Prostate gland (tissue), 2 donors: Measurements from ENCODE around the gene TSC22D1. TPM values are rescaled to one million over a fixed set of nuclear protein-coding genes. Genes with fewer than 3 reads are reported as not detected.

Experiments used
- DNase-seq: peaks from one replicate; pipeline ENCODE4 v3.0.0-alpha.2; 2019; ENCODE audit warnings: low spot score
- H3K27ac ChIP-seq, 2 donors: fragments of 200-600 bp; sonication (generic); 2 replicates each; pipeline ENCODE4 v1.5.1; 2017 to 2019
- H3K27me3 ChIP-seq: fragments of 200-600 bp; sonication (generic); replicated peaks from 2 replicates; pipeline ENCODE4 v1.5.1; 2019; ENCODE audit not compliant: insufficient read depth
- H3K36me3 ChIP-seq, 2 donors: fragments of 200-600 bp; sonication (generic); 1 replicate in 1 of 2; 2 replicates in 1 of 2; pipeline versions ENCODE4 v1.5.1 to v1.8.1; 2017 to 2019
- H3K4me1 ChIP-seq: fragments of 200-600 bp; sonication (generic); replicated peaks from 2 replicates; pipeline ENCODE4 v1.5.1; 2019
- H3K4me3 ChIP-seq, 2 donors: fragments of 200-600 bp; sonication (generic); 2 replicates each; pipeline ENCODE4 v1.5.1; 2017 to 2019
- H3K9me3 ChIP-seq: fragments of 200-600 bp; sonication (generic); 2 replicates; pipeline ENCODE4 v1.5.1; 2017
- POLR2A ChIP-seq: fragments of 450-650 bp; IDR thresholded peaks from one replicate; pipeline ENCODE4 v1.6.1; 2016; ENCODE audit warnings: antibody characterized with exemption, mild to moderate bottlenecking
- POLR2AphosphoS5 ChIP-seq: sonication (generic); formaldehyde crosslinking; IDR thresholded peaks from one replicate; pipeline ENCODE4 v1.6.1; 2017; ENCODE audit warnings: antibody characterized with exemption
- WGBS: methylation state at CpG from one replicate; pipeline ENCODE4 v1.1.5; 2018; 5-methylcytosine and 5-hydroxymethylcytosine counted together
- intact Hi-C: fragments of 100-400 bp; cut with DNase I; formaldehyde crosslinking; loops from one replicate; pipeline ENCODE4 v1.14.2; 2022
- total RNA-seq, 2 donors: library from RNA; depleted of rRNA; stranded (reverse); fragments of >200 nt; gene quantifications; one replicate each; pipeline ENCODE4 v1.1.0, GENCODE V29; 2016
- TF ChIP-seq, protein P1 (sequence below), 4 experiments: fragments of 200-600 bp in 2 of 4; fragments of 450-650 bp in 2 of 4; sonication (generic) in 2 of 4; IDR thresholded peaks; 1 replicate in 3 of 4; 2 replicates in 1 of 4; pipeline ENCODE4 v1.5.1; 2016 to 2019; ENCODE audit warnings: antibody characterized with exemption in 4 of 4, mild to moderate bottlenecking in 2 of 4, moderate library complexity in 2 of 4

Gene TSC22D1
- total RNA-seq, 2 donors from 2014 or later = 185 to 237 TPM

DNA sequence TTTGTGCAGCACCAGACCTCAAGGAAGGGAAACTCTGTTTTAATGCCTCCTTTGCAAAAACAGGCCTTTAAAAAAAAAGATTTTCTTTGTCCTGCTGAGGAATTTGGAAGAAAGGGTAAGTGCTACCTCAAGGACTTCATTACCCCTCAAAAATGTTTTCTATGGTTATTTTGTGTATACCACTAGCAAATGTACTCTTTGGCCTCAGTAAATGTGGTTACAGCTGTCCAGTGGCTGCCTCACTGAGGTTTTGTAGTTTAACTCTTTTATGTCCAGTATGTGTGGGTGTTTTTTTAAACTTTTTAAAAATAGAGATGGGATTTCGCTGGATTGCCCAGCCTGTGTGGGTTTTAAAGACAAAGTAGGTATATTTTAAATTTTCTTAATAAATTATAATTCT lies 42.2 kb upstream of the TSC22D1 start:
- no peaks in the 10 kb centered on the region for H3K9me3 ChIP-seq
- no peaks in the 10 kb centered on the region for H3K4me1 ChIP-seq
- no peaks in the 10 kb centered on the region for H3K36me3 ChIP-seq
- no peak overlapping the region for H3K4me3 ChIP-seq
- no peaks in the 10 kb centered on the region for H3K27me3 ChIP-seq
- 90% methylated on average over 1 of the region's 1 CpG for WGBS
- H3K27ac ChIP-seq = no peak overlapping the region
- intact Hi-C loops = no loop called here
- no peak for TF ChIP-seq POLR2AphosphoS5
- TF ChIP-seq POLR2A = no peak
- TF ChIP-seq, protein P1, sequence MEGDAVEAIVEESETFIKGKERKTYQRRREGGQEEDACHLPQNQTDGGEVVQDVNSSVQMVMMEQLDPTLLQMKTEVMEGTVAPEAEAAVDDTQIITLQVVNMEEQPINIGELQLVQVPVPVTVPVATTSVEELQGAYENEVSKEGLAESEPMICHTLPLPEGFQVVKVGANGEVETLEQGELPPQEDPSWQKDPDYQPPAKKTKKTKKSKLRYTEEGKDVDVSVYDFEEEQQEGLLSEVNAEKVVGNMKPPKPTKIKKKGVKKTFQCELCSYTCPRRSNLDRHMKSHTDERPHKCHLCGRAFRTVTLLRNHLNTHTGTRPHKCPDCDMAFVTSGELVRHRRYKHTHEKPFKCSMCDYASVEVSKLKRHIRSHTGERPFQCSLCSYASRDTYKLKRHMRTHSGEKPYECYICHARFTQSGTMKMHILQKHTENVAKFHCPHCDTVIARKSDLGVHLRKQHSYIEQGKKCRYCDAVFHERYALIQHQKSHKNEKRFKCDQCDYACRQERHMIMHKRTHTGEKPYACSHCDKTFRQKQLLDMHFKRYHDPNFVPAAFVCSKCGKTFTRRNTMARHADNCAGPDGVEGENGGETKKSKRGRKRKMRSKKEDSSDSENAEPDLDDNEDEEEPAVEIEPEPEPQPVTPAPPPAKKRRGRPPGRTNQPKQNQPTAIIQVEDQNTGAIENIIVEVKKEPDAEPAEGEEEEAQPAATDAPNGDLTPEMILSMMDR (IDR thresholded peaks at IDR 0.05) = no peak
- no peak for DNase-seq

DNA sequence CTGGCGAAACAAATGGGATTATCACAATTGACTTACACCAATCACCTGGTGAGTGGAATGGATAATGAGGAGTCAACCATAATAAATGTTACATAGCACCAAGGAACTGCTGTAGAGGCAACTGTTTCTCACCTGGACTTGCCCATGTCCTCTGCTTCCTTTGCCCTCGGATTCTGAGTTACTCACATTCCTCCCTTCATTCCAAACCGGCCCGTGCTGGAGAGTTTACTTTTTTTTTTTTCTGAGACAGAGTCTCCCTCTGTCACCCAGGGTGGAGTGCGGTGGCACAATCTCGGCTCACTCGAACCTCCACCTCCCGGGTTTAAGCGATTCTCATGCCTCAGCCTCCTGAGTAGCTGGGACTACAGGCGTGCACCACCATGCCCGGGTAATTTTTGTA lies 41.5 kb upstream of the TSC22D1 start:
- Histone ChIP-seq H3K36me3 (no peaks in the 10 kb centered on the region), H3K27ac (no peak overlapping the region), H3K9me3 (no peaks in the 10 kb centered on the region), H3K4me1 (no peaks in the 10 kb centered on the region), H3K4me3 (no peak overlapping the region), H3K27me3 (no peaks in the 10 kb centered on the region)
- no peak for DNase-seq
- WGBS = 77% methylated on average over 11 of the region's 11 CpGs
- intact Hi-C loops = no loop called here
- TF ChIP-seq POLR2AphosphoS5 (no peak), POLR2A (no peak)
- TF ChIP-seq, protein P1 (IDR thresholded peaks at IDR 0.05) = no peak

DNA sequence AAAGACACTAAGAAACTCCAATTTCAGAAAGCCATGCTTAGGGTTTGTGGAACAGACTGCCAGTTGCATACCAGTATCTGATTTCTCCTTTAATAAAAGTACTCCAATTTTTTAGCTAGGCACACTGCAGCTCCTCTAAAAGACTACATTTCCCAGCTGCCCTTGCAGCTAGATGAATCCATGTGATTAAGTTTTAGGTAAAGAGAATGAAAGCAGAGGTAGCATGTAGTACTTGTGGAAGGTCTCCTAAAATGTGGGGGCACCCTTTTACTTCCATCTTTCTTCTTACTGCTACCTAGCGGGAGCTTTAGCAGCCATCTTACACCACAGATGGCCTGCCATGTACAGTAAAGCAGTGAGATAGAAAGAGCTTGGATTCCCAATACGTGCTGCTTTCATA lies 33.0 kb upstream of the TSC22D1 start:
- TF ChIP-seq POLR2A (no peak), POLR2AphosphoS5 (no peak)
- TF ChIP-seq, protein P1 (IDR thresholded peaks at IDR 0.05) = no peak
- H3K27ac ChIP-seq = no peak overlapping the region
- no peaks in the 10 kb centered on the region for H3K4me1 ChIP-seq
- DNase-seq = no peak
- no peaks in the 10 kb centered on the region for H3K9me3 ChIP-seq
- WGBS = 94% methylated on average over 2 of the region's 2 CpGs
- intact Hi-C loops = no loop called here
- no peak overlapping the region for H3K4me3 ChIP-seq
- no peaks in the 10 kb centered on the region for H3K36me3 ChIP-seq
- H3K27me3 ChIP-seq = no peaks in the 10 kb centered on the region

DNA sequence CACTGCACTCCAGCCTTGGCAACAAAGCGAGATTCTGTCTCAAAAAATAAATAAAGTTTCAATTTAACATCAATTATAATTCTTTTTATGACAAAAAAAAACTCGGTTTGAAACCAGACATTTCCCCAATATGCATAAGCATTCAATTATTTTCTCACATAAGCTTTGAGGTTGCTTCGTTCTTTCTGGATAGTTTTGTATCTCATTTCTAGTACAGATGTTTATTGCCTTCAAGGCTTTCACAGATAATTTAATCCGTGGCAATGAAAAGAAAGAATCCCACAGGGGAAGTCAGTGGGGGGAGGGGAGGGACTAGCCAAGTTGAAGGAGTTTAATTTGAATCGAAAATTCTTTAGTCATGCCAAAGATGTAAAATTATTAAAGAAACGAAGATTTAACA lies 29.6 kb upstream of the TSC22D1 start:
- H3K27ac ChIP-seq = no peak overlapping the region
- no peak for DNase-seq
- no peaks in the 10 kb centered on the region for H3K9me3 ChIP-seq
- TF ChIP-seq, protein P1 (IDR thresholded peaks at IDR 0.05) = no peak
- TF ChIP-seq POLR2A = no peak
- TF ChIP-seq POLR2AphosphoS5 = no peak
- no peaks in the 10 kb centered on the region for H3K36me3 ChIP-seq
- intact Hi-C loops = no loop called here
- WGBS = 62% methylated on average over 6 of the region's 6 CpGs
- no peaks in the 10 kb centered on the region for H3K27me3 ChIP-seq
- H3K4me1 ChIP-seq = no peaks in the 10 kb centered on the region
- H3K4me3 ChIP-seq = no peak overlapping the region

DNA sequence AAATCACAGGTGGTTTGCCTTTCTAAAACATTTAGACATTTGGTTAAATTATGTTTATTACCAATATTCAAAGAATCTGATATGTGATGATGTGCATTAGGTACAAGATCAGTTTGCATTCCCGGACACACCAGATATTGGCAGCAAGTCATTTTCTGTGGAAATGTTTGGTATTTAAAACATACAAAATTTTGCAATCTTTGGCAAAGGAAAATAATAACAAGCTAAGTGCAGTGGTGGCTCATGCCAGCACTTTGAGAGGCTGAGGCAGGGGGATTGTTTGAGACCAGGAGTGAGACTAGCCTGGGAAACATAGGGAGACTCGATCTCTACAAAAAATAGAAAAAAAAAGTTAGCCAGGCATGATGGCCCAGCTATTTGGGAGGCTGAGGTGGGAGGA lies 29.1 kb upstream of the TSC22D1 start:
- intact Hi-C loops = no loop called here
- 65% methylated on average over 2 of the region's 2 CpGs for WGBS
- no peak for DNase-seq
- H3K27me3 ChIP-seq = no peaks in the 10 kb centered on the region
- no peaks in the 10 kb centered on the region for H3K9me3 ChIP-seq
- TF ChIP-seq POLR2AphosphoS5 = no peak
- TF ChIP-seq, protein P1 (IDR thresholded peaks at IDR 0.05) = no peak
- no peak for TF ChIP-seq POLR2A
- no peak overlapping the region for H3K27ac ChIP-seq
- no peaks in the 10 kb centered on the region for H3K4me1 ChIP-seq
- no peaks in the 10 kb centered on the region for H3K36me3 ChIP-seq
- H3K4me3 ChIP-seq = no peak overlapping the region
